Measurements from ENCODE around the gene NEK7.
A peak's percentile ranks its signal among the peaks of the same experiment; 100 is the strongest.

NEK7 gene

DNA sequence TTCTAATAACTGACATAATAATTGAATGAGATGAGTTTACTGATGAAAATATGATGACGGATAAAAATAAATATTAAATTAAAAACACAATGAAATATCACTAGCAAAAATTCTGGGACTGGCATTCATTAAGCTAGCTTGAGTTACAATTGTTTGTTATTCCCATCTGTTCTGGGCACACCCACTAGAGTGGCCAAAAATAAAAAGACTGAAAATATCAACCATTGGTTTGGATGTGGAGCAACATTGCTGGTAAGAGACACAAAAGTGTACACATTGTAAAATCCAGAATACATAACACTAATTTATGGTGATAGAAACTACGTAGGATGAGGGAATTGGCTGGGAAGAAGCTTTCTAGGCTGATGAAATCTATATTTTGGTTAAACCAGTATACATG is 9.6 kb upstream of the NEK7 start:
- TF ChIP-seq, protein P1, sequence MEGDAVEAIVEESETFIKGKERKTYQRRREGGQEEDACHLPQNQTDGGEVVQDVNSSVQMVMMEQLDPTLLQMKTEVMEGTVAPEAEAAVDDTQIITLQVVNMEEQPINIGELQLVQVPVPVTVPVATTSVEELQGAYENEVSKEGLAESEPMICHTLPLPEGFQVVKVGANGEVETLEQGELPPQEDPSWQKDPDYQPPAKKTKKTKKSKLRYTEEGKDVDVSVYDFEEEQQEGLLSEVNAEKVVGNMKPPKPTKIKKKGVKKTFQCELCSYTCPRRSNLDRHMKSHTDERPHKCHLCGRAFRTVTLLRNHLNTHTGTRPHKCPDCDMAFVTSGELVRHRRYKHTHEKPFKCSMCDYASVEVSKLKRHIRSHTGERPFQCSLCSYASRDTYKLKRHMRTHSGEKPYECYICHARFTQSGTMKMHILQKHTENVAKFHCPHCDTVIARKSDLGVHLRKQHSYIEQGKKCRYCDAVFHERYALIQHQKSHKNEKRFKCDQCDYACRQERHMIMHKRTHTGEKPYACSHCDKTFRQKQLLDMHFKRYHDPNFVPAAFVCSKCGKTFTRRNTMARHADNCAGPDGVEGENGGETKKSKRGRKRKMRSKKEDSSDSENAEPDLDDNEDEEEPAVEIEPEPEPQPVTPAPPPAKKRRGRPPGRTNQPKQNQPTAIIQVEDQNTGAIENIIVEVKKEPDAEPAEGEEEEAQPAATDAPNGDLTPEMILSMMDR (conservative IDR thresholded peaks at IDR 0.05) = no peak
- no peak for TF ChIP-seq ZFX (IDR thresholded peaks at IDR 0.05)
- no peak overlapping the region for H3K27ac ChIP-seq

DNA sequence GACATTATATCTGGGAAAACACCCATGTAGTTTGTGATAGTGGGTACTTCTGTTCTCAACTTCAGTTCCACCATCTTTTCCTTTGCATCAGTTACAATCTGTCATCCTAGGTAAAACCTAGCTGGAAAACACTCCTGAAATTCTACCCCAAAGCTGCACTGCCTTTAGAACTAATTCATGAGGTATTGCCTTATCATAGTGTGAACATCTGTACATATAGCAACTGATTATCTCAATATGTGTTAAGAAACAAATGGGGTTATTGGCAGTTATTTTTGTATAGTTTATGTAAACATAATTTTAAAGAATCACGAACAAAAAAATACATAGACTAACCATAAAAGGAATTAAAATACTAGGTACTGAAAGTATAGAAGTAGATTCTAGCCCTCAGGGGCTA is 6.4 kb upstream of the NEK7 start:
- H3K27ac ChIP-seq = no peak overlapping the region
- TF ChIP-seq, protein P1 (conservative IDR thresholded peaks at IDR 0.05) = no peak
- no peak for TF ChIP-seq ZFX (IDR thresholded peaks at IDR 0.05)

DNA sequence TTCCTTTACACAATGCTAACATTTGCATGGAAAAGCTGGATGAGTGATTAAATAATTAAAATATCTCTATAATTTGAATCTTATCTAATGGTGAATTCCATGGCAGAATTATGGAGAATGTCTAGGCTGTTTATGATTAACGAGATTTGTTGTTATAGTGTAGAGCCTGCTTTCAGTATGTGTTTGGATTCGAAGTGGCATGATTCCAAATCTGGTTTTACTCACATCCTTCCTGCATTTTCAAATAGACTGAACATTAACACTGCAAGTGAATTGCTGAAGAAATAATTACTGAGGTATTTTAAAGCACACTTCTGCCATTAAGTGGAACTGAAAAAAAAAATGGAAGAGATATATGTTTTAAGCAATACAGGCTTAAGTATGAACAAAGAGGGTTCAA is 5.1 kb upstream of the NEK7 start:
- no peak overlapping the region for H3K27ac ChIP-seq
- no peak for TF ChIP-seq ZFX (IDR thresholded peaks at IDR 0.05)
- TF ChIP-seq, protein P1 (conservative IDR thresholded peaks at IDR 0.05) = no peak

DNA sequence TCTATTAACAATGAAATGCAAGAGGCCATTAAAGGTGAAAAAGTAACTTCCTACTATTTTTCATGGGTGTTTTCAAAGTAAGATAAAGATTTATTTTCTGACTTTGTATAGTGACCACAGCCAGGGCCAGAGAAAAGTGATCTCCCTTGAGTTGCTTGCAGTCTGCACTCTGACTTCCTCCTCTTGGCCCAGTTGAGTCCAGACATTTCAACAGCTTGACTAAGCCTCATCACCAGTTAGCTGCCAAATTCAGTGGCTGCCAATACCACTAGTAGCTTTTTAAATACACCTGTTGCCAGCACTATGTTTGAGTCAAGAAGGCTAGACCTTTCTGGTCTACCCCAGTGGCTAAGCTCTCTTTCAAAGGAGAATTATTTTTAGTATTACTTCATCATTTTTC is 3.7 kb upstream of the NEK7 start:
- H3K27ac ChIP-seq = no peak overlapping the region
- no peak for TF ChIP-seq ZFX (IDR thresholded peaks at IDR 0.05)
- TF ChIP-seq, protein P1 (conservative IDR thresholded peaks at IDR 0.05) = no peak

DNA sequence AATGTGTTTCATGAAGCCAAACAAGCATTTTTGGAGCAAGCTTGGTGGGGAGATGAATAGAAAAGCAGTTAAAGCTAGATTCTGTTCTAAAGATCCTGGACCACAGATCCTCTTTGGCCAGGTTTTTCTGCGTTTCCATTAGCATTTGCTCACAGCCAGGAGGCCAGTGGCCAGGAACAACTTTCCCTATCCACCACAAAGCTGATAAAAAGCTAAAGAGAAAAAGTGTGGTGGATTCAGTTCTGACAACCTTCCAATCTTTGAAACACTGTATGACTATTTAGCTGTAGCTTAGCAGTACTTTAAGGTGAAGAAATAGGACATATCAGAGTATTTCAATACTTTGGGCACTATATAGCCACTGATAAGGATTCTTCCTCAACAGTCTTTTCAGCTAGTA is 3.0 kb upstream of the NEK7 start:
- no peak for TF ChIP-seq ZFX (IDR thresholded peaks at IDR 0.05)
- TF ChIP-seq, protein P1 (conservative IDR thresholded peaks at IDR 0.05) = no peak
- no peak overlapping the region for H3K27ac ChIP-seq

DNA sequence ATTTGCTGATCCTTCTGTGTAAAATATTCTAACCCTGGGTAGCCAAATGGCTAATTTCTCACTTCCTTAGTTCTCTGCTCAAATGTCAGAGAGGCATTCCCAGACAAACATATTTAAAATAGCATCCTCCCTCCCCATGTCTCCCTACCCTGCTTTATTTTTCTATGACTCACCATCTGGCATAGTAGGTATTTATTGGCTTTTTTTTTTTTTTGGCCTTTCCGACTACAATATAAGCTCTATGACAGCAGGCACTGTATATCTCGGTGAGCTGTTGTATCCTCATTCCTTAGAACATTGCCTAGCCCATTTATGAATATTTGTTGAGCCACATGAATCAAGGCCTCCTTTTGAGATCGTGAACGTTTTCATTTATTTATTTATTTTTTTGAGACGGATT is 1.5 kb upstream of the NEK7 start:
- no peak overlapping the region for H3K27ac ChIP-seq
- TF ChIP-seq, protein P1 (conservative IDR thresholded peaks at IDR 0.05) = no peak
- TF ChIP-seq ZFX (IDR thresholded peaks at IDR 0.05) = no peak

DNA sequence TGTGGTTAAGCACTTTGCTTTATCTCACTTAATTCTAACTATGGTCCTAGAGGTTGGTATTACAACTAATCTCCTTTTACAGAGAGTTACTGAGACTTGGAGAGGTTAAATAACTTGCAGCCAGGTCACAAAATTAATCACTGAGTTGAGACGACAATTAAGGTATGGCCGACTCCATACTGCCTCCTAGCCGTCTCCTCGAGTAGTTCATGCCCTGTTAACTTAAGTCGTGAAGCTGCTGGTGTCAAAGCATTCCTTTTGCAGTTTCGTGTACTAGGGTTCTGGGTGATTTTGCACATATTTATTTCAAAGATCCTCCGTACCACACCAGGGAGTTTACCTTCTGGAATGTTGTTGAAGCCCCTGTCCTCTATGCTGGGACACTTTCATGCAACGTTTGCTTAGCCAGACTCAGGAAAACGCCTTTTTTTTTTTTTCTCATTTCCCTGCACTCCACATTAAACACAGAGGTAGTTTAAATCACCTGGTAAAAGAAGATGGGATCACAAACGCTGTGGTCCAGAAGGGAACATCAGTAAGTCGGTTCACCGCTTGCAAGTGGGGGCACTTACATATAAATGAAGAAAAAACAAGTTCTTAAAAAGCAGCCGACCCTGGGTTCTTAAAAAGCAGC is 570 bp upstream of the NEK7 start:
- peak overlapping the region; percentile 92 for H3K27ac ChIP-seq

More for the DNA sequence above, 570 bp upstream of the NEK7 start:
- TF ChIP-seq ZFX (IDR thresholded peaks at IDR 0.05) = no peak
- TF ChIP-seq, protein P1 (conservative IDR thresholded peaks at IDR 0.05) = peak; percentile 95

Data from C4-2B (cell line).